ENCODE data around the gene NOX3. TPM values are rescaled to one million over a fixed set of nuclear protein-coding genes. Genes with fewer than 3 reads are reported as not detected.

The NOX3 gene
- total and polyA plus RNA-seq, 10 of the 15 experiments (the other 5 are each of a cell fraction or from before 2014, with no cell fraction given): not detected

GRCh38 chr6:155395339-155395738, 60.3 kb downstream of the NOX3 start (continued):
- TF ChIP-seq ZBTB4 (CRISPR knock-in tag; IDR thresholded peaks at IDR 0.05): no peak
- no peak for TF ChIP-seq RELA (IDR thresholded peaks at IDR 0.05; ENCODE audit: borderline replicate concordance, partially characterized antibody)

GRCh38 chr6:155389130-155389529, 66.5 kb downstream of the NOX3 start:
- no peaks in the 10 kb centered on the region for H3K36me3 ChIP-seq (ENCODE audit: control insufficient read depth in 2 of 2, insufficient read depth in 2 of 2, low read length in 1 of 2)
- H3K79me2 ChIP-seq (ENCODE audit: control insufficient read depth, insufficient read depth, low read length): no peaks in the 10 kb centered on the region
- no peak overlapping the region for H2AFZ ChIP-seq (ENCODE audit: control insufficient read depth, low read depth, low read length)
- in situ Hi-C loops (cut with MboI) (no loop called here), intact Hi-C loops (cut with micrococcal nuclease; ENCODE audit: unreplicated experiment) (no loop called here)
- H3K27me3 ChIP-seq (replicated peaks in 1 of 2; ENCODE audit: control insufficient read depth in 2 of 2, insufficient read depth in 2 of 2, low read length in 1 of 2): no peaks in the 10 kb centered on the region
- H3K27ac ChIP-seq (ENCODE audit: control insufficient read depth, insufficient read depth): no peak overlapping the region
- H3K9ac ChIP-seq (ENCODE audit: control insufficient read depth, insufficient read depth, low read length): no peak overlapping the region
- ChIA-PET CTCF (no interaction called here), SMC1A (ENCODE audit: uncharacterized antibody, unreplicated experiment) (no interaction called here), RAD21 (ENCODE audit: unreplicated experiment) (no interaction called here), POLR2A (no interaction called here)
- no TSS peak for BruUV-seq (replicated peaks)
- no peak overlapping the region for H3K4me3 ChIP-seq
- DNase-seq (ENCODE audit: low read depth, low spot score) (no peak), FAIRE-seq (no peak), ATAC-seq (no peak)
- 11% methylated on average over 3 of the region's 3 CpGs for WGBS (ENCODE audit: insufficient coverage, insufficient replicate concordance, low lambda C conversion rate, missing lambda C conversion rate)
- TF ChIP-seq MTA3 (IDR thresholded peaks at IDR 0.05; ENCODE audit: borderline replicate concordance, low read length): no peak
- no peak overlapping the region for H3K4me2 ChIP-seq (ENCODE audit: control insufficient read depth, insufficient read depth)
- no peaks in the 10 kb centered on the region for H4K20me1 ChIP-seq (ENCODE audit: control insufficient read depth, insufficient read depth)
- H3K4me1 ChIP-seq (ENCODE audit: control insufficient read depth, insufficient read depth, low read length): no peaks in the 10 kb centered on the region; the same call in 1 of the 2 replicates
- peaks cover 9% of the 10 kb centered on the region; the same call in 2 of the 3 replicates for H3K9me3 ChIP-seq (replicated peaks; ENCODE audit: control insufficient read depth, insufficient read depth, low read length)
